Fibroblast of peridontal ligament (primary cell): Measurements from ENCODE around the gene HRK.

Source experiments
- DNase-seq: peaks from one replicate; pipeline ENCODE4 v3.0.0-alpha.2; 2010; ENCODE audit errors: extremely low read depth

HRK gene

DNA sequence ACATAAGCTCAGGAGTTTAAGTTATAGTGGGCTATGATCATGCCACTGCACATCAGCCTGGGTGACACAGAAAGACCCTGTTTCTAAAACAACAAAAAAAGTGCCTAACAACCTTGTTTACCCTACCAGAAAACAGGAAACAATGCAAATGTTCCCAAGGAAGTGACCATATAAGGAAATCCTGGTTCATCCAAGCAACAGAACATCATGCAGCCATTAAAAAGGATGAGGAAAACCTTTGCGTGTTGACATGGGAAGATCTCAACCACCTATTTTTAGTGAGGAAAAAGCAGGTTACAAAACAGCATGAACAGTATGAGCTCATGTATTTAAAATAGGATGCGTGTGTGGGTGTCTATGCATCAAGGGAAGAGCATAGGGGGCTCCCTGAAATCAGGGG, 13.7 kb downstream of the HRK start:
- DNase-seq = no peak

DNA sequence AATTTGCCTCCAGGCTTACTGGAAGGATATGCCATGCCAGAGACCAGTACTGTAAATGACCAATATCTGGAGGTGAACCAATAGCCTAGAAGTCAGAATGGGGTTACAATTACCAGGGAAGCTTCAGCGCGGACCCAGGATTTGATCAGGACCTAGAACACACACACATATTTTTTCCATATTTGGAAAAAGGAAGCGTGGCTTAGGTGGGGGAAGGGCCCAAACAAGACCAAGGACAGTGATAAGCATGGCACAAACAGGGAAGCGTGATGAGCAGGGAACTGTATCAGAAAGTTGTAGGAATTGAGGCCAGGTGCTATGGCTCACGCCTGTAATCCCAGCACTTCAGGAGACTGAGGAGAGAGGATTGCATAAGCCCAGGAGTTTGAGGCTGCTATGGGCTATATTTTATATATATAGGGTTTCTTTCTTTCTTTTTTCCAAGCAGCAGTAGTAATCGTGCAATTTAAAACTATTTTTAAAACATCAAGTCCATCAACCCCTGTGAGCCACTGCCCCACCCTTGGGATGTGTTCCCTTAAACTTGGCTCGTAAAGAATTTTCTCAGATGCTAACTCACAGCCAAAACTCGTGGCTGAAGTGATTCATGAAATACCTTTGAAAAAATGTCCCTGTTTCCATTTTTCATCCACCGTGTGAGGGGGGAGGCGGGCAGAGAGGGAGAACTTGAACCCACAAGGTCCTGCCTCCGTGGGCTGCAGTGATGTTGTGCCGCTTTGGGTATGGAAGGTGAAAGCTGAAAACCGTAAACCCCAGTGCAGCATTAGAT, 16.7 kb downstream of the HRK start:
- peak; percentile 62 for DNase-seq

DNA sequence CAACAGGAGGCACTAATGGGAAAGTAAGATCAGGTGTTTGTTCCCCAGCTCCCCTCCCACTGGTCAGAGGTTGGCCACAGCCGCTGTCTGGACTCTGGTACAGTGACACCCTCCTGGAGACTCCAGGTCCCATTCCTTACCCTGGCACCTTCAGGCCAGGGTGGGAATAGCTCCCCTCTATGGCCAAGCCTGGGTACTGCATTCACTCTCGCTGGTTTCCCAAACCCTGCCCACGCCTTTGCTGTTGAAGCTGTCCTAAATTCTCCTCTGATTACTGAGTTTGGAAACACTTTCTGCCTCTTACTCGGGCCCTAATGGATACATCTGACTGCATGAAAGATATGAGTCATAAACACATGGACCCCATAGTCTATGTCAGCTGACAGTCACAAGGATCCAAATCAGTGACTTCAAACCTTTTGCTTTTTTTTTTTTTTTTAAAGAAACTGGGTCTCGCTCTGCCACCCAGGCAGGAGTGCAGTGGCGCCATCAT, 17.9 kb downstream of the HRK start:
- DNase-seq = peak; percentile 35

DNA sequence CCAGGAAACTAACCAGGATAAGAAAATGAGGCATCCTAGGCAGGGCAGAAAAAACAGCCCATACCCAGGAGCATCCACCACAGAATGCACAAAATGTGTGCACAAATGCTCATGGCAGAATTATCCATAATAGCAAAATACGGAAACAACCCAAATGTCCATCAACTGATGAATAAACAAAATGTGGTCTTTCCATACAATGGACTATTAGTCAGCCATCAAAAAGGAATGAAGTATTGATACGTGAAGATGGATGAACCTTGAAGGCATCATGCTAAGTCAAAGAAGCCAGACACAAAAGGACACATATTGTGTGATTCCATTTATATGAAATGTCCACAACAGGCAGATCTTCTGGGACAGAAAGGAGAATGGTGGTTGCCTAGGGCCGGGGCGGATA, 19.1 kb downstream of the HRK start:
- no peak for DNase-seq

DNA sequence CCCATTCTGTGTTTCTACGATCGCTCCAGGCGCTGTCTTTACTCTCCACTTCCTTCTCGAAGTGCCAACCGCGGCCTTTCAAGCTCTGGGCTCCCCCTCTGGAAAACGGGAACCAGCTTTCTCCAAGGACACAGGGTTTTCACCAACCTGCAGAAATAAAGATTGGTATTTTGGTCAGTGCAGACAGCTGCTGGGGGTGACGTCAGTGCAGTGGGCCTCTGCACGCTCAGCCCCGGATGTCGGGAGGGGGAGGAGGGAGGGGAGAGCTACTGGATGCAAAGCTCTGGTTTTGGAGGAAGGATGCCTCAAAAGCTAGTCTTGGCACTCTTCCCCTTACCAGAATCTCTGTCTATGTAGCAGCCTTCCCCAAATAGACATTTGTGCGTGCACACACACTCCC, 19.9 kb downstream of the HRK start:
- peak; percentile 50 for DNase-seq

DNA sequence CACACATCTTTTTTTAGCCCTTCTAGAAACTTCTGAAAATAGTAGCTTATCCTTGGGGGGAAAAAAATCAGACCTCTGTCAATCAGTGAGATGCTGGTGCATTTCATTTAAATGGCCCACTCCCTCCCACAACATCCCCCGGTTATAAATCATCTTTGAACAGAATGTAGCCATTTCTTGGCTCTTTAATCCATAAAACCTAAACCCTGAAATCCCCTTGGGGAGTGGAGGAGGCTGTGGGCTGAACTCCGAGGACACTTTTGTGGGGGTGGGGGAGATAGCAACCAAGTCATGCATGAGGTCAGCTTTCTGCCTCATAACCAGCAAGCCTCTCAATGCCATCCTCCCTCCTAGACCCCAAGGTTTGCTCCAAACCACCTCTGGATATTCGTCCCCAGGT, 21.0 kb downstream of the HRK start:
- DNase-seq = no peak

DNA sequence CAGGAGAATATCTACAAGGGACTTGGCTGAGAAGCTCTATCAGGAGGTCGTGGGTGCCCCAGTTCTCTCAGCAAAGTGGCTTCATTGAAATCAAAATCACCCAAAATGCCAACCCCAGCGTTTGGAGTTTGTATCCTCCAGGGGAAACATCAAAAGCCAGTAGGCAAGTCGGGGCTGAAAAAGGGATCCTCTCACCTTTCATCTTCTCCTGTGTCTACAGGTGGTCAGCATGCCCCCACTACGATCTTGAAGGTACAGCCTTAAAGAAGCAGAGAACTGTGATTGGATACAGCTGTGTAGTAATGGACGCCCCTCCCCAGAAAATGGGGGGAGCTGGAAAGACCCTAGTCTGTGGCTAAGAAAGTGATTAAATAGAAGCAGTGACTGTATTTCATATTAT, 22.2 kb downstream of the HRK start:
- DNase-seq = no peak

DNA sequence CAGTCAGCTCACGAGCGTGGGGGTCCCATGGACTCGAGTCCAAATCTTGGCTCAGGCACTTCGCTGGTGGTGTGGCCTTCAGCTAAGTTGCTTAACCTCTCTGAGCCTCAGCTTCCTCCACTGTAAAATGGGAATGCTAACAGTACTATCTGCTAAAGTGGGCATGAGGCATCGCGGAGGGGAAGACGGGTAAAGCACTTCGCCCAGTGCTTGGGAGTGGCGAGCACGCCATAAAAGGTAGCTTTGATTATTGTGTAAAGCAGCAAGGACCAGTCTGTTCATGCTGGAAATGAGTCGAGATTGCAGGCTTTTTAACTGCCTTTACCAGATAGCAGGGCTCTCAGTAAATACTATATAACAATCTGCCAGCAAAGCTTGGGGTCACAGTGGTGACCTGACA, 24.5 kb downstream of the HRK start:
- DNase-seq = no peak

DNA sequence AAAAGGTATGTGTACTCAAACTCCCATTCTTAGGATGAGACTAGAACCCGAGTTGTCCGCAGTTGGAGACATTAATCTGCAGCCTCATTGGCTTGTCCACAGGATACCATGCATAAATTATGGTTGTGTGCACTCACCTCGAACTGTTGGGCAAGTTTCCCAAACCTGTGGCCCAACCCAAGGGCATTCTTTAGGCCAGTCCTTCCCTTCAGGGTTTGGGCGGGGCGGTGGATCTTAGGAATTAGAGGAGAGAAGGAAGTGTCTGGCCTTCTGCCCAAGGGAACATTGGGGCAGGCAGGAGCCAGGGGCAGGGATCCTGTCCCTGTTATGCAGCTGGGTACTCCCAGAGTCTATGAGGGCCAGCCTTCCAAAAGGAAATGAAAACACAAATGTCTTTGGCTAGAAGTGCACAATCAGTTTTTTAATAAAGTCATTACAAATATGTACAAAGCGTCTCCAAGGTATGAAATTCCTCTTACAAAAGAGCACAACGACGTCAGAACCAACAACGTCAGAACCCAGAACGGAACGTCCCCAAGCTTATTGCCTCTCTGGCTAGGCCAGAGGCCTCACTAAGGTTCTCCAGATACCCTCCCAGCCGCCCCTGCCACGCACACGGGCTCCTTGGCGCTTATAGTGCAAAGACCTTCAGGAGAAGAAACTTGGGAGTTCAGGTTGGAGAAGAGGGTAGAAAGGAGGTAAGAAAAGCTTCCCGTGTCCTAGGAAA, 25.3 kb downstream of the HRK start:
- DNase-seq = no peak

DNA sequence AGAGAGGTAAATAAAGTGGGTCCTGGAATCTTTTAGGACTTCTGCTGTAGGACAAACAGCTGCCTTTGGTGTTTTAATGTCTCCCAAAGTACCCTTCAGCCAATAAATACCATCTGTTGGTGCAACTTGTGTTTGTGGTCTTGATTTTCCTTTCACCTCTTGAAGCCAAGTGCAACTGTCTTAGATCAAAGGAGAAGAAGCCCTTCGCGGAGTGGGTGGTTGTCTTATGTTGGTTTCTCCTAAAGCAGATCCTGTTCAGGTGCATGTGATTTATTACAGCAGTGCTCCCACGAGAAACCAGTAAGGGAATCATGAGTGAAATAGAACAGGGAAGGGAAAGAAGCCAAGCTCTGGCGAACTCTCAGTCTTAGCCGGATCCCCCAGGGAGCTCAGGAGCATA, 27.7 kb downstream of the HRK start:
- no peak for DNase-seq

DNA sequence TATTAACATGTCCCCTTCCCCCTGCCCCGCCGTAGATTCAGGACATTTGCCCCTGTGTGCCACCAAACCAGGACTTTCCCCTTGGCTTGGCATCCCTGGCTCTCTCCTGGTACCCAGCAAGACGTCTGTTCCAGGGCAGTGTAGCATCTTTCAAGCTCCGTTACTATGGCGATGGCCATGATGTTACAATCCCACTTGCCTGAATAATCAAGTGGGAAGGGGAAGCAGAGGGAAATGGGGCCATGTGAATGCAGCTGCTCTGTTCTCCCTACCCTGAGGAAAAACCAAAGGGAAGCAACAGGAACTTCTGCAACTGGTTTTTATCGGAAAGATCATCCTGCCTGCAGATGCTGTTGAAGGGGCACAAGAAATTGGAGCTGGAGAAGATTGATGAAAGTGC, 28.9 kb downstream of the HRK start:
- DNase-seq = no peak

DNA sequence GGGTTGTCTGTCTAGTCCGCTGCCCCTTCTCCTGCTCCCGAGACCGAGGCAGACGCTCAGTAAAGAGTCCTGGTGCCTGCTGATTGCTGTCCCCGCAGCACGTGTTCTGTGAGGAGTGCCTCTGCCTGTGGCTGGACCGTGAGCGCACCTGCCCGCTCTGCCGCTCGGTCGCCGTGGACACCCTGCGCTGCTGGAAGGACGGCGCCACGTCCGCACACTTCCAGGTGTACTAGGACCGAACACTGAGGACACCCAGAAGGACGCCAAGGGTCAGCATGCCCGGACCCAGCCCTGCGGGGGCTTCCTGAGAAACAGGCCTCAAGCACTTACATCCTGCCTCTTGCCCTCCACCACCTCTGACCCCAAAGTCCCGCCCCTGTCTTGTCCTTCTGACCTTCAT, 32.0 kb downstream of the HRK start:
- no peak for DNase-seq

DNA sequence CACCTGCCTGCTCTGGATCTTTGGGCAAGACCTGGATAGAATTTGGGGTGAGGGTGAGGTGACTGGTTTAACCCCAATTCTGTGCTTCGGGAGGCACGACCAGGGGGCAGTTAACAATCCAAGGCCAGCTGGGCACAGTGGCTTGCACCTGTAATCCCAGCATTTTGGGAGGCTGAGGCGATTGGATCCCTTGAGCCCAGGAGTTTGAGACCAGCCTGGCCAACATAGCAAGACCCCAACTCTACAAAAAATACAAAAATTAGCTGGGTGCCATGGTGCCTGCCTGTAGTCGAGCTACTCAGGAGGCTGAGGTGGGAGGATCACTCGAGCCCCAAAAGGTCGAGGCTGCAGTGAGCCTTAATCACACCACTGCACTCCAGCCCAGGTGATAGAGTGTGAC, 38.2 kb downstream of the HRK start:
- no peak for DNase-seq

DNA sequence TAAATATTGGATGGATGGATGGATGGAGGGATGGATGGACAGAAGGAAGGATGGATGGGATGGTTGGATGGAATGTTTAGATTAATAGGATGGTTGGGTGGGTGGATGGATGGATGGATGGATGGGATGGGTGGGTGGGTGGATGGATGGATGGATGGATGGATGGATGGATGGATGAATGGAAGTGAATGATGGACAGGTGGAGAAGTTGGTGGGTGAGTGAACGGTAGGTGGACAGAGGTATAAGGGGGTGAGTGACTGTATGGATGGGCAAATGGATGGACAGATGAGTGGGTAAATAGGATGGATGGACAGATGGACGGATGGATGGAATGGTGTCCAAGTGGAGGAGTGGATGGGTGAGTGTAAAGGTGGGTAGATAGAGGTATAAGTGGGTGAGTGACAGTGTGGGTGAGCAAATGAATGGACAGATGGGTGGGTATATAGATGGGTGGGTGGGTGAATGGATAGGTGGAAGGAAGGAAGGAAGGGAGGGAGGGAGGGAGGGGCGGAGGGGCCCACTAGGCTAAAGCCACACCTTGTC, 41.9 kb downstream of the HRK start:
- no peak for DNase-seq

DNA sequence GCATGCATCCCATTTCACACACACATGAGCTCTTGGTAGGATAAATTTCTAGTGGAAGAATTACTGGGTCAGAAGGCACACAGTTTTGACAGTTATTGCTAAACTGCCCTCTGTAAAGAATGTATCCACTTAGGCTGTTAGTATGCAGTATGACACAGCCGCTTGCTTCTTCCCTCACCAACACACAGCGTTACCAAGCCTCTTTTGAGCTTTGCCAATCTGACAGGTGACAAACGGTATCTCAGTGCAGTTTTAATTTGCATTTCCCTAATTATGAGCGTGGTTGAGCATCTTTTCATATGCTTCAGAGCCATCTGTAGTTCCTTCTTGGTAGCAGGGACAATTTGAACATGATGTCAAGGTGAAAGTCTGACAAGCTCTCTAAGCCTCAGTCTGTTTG, 42.9 kb downstream of the HRK start:
- DNase-seq = no peak

DNA sequence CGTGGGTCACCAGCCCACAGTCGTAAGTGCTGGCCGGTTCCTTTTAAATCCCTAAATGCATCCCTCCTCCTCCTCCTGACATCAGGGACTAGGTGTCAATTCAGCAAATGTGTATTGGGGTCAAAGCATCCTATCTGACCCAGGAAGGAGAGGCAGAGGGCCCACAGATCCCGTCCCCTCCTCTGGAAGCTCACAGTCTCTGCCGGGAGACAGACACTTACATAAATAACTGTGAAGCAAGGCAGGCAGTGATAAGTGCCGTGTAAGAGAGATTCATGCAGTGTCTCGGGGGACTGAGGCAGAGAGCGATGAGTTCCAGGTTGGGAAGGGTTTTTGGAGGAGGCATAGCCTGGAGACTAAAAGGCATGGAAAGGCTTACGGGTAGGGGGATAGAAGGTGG, 44.1 kb downstream of the HRK start:
- no peak for DNase-seq

DNA sequence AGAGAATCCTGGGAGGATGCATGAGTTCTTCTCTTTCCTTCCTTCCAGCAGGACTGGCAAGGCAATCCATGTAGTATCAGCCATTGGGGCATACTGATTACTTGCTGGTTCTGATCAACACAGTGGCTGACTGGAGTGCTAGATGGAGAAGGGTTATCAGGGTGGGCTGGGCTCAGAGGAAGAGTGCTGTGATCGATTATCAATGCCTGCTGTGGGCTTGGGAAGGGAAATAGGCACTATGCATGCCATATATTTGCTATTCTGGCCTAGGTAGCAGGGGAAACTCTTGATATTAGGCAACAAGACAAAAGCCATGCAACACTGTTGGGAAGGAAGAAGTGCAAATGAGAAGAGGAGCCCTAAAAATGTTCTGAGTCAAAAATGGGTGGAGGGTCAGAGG, 45.8 kb downstream of the HRK start:
- no peak for DNase-seq

DNA sequence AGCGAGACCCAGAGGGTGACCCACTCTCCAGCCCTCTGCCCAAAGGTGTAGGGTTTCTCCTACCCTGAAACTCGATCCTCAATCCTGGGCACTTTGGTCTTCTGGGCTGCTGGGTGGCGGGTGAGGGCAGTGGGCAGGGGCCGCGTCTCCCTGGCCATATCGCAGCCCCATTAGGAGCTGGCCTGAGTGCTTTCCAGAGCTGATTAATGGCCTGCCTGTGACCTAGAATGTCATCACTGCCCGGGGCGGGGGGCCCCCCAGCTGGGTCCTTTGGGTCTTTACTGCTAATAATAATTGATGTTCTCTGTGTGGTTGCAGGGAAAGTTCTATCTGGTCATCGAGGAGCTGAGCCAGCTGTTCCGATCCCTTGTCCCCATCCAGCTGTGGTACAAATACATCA, 47.8 kb downstream of the HRK start:
- no peak for DNase-seq

DNA sequence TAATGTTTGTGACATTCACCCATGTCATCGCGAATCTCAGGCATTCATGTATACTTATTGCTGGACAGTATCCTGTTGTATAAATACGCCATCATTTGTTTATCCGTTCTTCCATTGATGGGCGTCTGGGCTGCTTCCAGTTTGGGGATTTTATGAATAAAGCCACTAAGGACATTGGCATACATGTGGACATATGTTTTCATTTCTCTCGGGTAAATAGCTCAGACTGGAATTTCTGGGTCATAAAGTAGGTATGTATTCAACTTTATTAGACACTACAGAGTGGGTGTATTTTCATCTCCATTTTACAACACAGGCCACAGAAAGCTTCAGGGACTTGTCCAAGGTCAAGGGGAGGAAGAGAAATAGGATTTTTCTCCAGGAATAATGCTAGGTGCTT, 48.9 kb downstream of the HRK start:
- DNase-seq = peak; percentile 3

DNA sequence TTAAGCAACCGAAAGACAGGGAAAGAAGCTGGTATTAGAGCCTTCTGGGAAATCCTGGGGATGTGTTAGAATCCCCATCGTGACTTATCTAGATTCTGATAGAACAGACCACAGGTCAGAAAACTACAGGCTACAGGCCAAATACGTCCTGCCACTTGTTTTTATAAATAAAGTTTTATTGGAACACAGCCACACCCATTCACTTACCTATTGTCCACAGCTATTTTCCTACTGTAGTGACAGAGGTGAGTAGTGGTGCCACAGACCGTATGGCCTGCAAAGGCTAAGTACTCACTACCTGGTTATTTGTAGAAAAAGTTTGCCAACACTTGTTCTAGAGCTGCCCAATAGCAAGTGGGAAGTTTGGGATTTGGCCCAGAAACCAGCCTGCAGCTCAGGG, 53.8 kb downstream of the HRK start:
- no peak for DNase-seq

DNA sequence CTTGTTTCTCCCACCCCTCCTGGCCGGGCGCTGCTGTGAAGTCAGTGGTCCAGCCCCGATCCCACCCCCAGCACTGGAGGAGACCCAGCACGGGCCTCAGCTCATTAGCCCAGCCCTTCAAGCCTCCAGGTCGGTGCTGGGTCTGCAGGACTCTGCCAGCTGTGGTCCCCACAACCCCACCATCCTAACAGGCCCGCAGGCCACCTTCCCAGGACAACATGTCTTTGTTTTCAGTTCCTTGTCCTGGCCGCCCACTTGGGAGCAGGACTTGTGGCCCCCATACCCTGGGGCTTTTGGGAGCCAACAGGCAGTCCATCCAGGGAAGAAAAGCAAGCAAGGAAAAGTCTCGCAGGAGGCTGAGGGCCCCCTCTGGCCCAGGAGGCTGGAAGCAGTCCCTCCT, 60.0 kb downstream of the HRK start:
- no peak for DNase-seq

DNA sequence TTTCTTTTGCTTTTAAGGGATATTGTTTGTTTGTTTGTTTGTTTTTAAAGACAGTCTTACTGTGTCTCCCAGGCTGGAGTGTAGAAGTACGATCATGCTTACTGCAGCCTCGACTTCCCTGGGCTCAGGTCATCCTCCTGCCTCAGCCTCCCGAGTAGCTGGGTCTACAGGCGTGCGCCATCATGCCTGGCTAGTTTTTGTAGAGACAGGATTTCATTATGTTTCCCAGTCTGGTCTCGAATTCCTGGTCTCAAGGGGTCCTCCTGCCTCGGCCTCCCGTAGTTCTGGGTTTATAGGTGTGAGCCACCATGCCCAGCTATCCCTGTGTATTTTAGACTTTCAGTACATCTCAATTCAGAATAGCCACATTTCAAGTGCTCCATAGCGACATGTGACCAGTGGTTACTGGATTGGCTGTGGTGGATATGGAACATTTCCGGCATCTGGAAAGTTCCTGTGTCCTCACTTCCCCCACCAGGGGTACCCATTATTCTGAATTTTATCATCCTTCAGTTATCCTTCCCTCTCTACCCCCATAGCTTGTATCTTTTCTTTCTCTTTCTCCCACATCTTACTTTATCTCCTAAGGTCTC, 61.1 kb downstream of the HRK start:
- no peak for DNase-seq
